HUDEP-2 (cell line): ENCODE measurements around the gene DALRD3.
"Not testable (repeated sequence)": the region's sequence is repeated elsewhere in the genome, so short reads cannot be mapped to it uniquely, and the experiment has no call there.

Experiments used
- DNase-seq, 76 experiments: peaks; one replicate each; lab custom pipeline; 2025; ENCODE audit not compliant: unreplicated experiment in 76 of 76; lab: John Stamatoyannopoulos, UW

The DALRD3 gene

DNA sequence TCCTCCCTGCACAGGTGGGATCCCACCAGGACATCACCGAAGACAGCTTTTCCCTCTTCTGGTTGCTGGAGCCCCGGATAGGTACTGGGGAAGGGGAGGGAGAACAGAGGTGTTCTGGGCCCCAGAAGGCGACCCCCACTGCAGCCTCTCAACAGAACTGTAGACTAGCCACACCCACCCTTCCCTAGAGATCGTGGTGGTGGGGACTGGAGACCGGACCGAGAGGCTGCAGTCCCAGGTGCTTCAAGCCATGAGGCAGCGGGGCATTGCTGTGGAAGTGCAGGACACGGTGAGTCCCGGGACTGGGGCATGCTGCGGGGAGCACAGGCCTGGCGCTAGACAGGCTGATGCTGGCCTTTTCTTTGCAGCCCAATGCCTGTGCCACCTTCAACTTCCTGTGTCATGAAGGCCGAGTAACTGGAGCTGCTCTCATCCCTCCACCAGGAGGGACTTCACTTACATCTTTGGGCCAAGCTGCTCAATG is 4.3 kb upstream of the DALRD3 start:
- DNase-seq = peak in 13 of 76 experiments; percentile 8 to 65 (median 28)

DNA sequence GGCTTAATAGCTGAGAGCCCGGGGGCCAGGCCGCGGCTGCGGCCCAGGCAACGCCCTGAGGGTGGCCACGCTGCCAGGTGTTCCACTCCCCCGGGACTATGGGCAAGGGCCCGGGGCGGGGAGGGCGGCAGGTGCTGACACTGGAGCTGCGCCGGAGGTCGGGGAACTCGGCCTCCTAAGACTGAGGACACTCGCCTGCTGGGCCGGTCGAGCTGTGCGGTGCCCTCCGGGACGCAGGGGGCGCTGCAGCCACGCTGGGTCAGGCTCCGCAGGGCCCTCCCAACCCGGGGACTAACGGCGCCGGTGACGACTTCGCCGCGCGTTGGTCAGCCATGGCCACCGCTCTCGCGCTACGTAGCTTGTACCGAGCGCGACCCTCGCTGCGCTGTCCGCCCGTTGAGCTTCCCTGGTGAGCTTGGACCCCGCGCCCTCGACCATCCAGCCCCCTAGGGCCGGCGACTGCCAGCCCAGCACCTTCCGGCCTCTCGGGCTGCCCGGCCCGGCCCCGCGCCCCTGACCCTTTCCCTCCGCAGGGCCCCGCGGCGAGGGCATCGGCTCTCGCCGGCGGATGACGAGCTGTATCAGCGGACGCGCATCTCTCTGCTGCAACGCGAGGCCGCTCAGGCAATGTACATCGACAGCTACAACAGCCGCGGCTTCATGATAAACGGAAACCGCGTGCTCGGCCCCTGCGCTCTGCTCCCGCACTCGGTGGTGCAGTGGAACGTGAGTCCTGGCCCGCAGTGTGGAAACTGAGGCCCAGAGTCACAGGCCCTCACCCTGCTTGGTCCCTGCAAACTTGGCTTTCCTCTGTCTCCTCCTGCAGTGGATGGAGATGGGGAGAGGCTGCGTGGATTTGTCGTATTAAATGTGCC is 3.7 kb upstream of the DALRD3 start, which contains the start of gene NDUFAF3:
TSS of gene NDUFAF3 (plus strand) at position 309 of the 875 bp plus-strand sequence. CDS start at position 333, 24 bp downstream.
- DNase-seq = peak in 74 of 76 experiments; percentile 46 to 92 (median 82)

DNA sequence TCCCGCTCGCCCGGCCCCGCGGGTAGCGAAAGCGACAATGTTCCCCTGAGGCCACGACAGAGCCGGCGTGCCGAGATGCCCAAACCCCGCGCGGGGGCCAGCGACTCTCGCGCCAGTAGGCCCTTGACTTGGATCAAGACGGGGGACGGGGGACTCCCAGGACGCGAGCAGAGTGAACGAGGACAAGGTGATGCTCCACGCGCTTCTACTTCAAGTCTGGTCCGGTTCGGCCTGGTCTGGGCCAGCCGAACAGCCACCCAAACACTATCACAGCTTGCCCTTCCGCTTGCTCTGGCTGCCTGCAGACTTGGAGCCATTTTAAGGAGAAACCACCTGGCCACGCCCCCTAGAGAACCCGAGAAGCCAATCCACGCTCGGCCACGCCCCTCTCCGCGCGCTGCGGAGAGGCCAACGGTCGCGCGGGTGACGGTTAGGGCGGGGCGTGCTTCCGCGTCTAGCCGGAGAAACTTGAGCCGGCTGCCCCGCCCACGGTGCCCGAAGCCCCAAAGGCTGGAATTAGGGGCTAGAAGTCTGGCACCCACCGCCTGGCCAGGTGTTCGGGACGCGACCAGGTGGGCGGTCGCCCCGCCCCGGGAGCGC is 2.9 kb upstream of the DALRD3 start:
- DNase-seq = peak; percentile 70 to 99 (median 97)

DNA sequence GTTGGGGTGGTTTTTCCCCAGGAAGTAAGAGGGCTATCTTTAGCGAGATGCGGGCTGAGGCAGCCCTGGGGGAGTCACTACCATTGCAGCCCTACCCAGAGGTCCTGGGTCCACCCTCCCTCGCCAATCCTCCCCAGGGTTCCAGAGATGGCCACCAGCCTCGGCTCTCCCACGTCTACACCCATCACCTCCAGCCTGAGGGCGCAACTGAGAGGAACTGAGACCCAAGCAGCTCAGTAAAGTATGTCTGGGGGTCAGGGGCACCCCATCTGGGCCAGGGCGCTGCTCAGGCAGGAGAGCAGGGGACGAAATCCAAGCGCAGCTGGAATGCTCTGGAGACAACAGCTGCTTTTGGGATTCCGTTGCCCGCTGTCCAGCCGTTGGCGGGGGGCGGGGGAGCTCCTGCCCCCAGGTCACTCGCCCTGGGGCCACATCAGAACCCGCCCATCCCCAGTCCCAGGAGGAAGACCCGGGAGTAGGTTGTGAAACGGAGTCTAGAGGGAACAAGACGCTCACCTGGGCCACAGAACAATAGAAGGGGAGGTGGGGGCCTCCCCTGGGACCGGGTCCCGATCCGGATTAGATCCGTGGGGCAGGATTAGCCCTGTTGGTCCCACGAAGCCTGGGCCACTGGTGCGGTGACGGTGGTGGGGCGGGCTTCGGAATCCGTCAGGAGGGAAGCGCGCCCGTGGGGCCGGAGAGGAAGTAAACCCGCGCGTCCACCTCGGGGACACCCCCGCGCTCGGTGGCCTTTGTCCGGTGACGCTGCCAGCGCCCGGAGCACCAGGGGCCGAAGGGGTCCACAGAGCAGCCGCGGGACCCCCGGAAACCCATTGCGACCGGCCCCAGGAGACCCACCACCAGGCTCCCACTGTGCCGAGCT is 2.2 kb upstream of the DALRD3 start:
- DNase-seq = peak in 22 of 76 experiments; percentile 14 to 62 (median 34)

DNA sequence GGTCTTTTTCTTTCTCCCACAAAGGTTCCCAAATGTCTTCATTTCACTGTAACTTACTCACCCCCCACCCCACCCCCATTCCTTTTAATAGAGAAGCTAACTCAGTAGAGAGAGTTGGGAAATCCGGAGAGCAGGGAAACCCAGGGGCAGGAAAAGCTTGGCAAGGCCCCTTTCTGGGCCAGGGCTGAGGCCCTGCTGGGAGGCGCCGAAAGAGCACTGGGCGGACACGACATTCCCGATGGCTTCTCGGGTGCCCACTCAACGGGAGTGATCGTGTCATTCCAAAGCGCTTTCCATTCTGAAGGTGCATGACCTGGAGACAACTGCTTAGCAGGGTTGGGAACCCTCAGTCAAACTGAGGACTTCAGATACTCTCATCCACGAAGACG is 1.6 kb upstream of the DALRD3 start:
- peak in 1 of 76 experiments; percentile 34 for DNase-seq

DNA sequence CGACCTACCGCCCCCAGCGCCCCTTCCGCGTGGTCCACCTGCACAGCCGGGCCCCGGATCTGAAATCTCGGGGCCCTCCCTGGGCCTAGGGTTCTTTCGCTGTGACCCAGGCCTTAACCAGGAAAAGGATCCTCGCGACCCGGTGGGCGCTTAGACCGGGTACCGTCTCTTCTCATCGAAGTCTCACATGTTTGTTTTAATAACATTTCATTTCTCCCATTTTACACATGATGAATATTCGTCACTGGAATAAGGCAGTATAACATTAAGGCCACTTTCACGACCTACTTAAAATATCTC is 277 bp upstream of the DALRD3 start:
- peak in 1 of 76 experiments; percentile 48 for DNase-seq

DNA sequence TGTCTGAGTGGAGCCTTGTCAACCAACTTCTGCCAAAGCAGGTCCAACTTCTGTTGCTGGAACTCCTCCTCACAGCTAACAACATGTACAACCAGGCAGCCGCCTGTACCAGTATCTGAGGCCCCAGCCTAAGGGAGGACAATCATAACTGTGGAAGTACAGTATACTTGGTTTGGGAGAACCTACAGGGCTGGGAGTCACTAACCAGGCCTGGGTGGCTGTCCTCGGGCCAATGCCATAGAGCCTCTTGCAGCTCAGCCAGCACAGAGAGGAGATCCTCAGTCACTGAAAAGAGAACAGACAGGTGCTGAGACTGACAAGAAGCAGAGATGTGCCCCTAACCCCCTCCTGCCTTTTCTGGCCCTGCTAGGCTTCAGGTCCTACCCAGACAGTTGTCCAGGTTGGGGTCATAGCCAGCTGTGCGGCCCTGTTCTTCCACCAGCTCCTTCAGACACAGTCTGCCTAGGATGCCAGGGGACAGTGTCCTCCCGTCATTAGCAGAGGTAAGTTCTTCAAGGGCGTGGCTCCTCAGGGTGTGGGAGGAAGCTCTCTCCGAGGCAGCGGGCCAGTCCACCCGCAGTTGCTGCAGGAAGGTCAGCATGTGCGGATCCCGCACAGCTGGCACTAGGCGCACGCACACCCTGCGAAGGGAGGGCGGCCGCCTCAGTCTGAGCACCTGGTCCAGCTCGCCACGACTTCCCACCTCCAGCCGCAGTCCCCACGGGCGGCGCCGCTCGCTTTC is 980 bp downstream of the DALRD3 start:
- DNase-seq = peak in 23 of 76 experiments; percentile 10 to 59 (median 27)

DNA sequence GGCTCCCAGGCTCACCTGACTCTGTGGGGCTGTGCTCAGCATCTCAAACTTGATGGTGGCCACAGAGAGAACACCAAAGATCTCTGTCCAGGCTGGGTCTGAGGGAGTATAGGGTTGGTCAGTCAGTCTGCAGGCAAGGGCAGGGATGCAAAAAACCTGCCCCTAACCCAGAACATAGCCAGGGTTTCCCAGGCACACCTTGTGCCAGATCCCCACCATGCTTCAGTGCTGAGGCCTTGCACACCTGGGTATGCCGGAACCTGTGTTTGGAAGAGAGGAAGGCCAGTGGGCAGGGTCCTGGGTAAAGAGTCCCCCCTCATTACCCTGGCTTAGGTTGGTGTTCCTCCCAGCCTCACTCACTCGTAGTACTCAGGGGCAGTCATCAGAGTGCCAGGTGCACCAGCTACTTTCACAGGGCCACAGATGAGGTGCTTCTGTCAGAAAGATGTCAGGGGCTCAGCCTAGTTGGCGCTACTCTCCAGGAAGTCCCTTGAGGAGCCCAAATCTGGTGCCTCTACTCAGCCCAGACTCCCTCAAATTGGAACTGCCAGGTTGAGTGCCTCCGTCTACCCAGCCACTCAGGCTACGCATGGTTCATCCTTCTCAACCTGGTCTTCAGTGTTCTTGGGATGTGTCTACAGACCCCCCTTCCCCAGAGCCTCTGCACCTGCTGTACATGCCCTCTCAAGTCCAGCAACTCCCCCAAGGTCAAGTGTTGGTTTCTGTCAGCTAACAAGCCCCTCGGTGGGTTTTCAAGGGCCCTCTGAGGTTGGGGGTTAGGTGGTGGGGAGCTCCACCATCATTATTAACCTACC is 1.8 kb downstream of the DALRD3 start:
- DNase-seq = no peak

DNA sequence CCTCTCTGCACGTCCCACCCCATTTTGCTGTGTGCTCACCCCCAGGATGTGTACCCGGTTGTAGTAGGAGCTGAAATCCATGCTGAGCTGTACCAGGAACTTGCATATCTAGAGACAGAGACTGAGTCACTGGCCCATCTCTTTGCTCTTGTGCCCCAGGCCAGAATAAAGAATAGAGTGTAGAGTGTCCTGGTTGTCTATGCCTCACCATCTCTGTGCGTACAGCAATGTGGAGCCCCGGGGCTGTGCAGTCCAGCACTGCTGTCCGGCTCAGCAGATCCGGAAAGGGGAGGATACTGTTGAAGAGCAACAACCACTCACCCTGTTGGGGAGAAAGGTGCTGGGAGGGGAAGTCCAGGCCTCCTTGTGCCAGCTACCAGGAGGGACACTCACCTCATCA is 2.6 kb downstream of the DALRD3 start:
- no peak for DNase-seq

DNA sequence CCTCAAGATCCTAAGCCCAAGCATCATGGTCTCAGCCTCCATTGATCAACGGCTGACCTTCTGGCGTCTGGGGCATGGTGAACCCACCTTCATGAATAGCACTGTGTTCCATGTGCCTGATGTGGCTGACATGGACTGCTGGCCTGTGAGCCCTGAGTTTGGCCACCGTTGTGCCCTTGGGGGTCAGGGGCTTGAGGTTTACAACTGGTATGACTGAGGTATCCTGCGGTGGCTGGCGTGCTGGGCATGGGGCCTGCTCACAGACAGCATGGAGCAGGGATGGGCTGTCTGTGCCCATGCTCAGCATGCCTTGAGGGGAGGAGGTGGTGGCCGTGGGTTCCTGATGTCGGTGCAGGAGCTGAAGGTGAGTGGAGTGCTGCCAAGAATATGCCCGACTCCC is 3.3 kb downstream of the DALRD3 start:
- DNase-seq = no peak

DNA sequence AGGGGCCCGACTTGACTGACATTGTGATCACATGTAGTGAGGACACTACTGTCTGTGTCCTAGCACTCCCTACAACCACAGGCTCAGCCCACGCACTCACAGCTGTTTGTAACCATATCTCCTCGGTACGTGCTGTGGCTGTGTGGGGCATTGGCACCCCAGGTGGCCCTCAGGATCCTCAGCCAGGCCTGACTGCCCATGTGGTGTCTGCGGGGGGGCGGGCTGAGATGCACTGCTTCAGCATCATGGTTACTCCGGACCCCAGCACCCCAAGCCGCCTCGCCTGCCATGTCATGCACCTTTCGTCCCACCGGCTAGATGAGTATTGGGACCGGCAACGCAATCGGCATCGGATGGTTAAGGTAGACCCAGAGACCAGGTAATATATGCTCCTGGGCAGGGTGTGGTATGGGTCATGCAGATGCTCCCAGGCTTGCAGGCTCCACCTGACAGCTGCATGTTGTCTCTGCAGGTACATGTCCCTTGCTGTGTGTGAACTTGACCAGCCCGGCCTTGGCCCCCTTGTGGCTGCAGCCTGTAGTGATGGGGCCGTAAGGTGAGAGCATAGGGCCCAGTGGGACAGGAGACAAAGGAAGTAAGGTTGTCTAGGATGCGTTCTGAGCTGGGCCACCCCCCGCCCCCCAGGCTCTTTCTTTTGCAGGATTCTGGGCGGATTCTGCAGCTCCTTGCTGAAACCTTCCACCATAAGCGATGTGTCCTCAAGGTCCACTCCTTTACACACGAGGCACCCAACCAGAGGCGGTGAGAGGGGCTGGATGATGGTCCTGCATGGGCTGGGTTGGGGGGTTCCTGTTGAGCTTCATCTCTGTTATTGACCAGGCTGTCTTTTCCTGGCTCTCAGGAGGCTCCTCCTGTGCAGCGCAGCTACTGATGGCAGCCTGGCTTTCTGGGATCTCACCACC is 4.4 kb downstream of the DALRD3 start:
- DNase-seq = peak in 51 of 76 experiments; percentile 19 to 80 (median 44)

DNA sequence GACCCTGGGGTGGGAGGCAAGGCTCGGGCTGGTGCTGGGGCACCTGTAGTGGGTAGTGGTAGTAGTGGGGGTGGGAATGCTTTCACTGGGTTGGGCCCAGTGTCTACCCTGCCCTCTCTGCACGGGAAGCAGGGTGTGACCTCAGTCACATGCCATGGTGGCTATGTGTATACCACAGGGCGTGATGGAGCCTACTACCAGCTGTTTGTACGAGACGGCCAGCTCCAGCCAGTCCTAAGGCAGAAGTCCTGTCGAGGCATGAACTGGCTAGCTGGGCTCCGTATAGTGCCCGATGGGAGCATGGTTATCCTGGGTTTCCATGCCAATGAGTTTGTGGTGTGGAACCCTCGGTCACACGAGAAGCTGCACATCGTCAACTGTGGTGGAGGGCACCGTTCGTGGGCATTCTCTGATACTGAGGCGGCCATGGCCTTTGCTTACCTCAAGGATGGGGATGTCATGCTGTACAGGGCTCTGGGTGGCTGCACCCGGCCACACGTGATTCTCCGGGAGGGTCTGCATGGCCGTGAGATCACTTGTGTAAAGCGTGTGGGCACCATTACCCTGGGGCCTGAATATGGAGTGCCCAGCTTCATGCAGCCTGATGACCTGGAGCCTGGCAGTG is 5.2 kb downstream of the DALRD3 start:
- DNase-seq = peak in 7 of 76 experiments; percentile 6 to 31 (median 22)

DNA sequence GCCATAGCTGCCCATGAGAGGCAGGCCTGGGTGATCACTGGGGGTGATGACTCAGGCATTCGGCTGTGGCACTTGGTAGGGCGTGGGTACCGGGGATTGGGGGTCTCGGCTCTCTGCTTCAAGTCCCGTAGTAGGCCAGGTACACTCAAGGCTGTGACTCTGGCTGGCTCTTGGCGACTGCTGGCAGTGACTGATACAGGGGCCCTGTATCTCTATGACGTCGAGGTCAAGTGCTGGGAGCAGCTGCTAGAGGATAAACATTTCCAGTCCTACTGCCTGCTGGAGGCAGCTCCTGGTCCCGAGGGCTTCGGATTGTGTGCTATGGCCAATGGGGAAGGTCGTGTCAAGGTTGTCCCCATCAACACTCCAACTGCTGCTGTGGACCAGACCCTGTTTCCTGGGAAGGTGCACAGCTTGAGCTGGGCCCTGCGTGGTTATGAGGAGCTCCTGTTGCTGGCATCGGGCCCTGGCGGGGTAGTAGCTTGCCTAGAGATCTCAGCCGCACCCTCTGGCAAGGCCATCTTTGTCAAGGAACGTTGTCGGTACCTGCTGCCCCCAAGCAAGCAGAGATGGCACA is 5.9 kb downstream of the DALRD3 start:
- DNase-seq = peak in 4 of 76 experiments; percentile 3 to 30 (median 12)

DNA sequence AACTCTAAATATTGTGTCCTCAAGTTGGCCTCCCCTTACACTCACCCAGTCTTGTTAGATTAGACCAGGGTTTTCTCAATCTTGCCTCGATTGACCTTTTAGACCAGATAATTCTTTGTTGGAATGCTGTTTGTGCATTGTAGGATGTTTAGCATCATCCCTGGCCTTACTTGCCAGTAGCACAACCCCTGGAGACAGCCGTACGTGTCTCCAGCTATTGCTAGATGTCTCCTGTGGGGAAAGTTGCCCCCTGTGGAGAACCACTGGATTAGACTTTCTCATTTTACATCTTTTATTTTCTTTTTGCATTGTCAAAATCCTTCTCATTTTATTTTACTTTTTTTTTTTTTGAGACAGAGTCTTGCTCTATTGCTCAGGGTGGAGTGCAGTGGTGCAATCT is 9.0 kb downstream of the DALRD3 start:
- no peak for DNase-seq

DNA sequence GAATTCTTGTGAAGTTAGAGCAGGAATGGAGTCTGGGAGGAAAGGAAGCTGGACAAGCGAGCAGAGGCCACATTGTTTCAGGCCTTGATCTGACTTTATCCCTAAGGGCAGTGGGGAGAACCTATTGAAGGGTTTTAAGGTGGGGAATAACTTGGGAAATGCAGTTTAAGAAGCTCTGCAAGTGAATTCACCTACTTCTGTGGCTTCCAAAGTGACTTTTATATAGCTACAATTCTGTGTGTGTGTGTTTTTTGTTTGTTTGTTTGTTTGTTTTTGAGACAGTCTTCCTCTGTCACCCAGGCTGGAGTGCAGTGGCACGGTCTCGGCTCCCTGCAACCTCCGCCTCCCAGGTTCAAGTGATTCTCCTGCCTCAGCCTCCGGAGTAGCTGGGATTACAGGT is 9.8 kb downstream of the DALRD3 start:
- not testable (repeated sequence) for DNase-seq

DNA sequence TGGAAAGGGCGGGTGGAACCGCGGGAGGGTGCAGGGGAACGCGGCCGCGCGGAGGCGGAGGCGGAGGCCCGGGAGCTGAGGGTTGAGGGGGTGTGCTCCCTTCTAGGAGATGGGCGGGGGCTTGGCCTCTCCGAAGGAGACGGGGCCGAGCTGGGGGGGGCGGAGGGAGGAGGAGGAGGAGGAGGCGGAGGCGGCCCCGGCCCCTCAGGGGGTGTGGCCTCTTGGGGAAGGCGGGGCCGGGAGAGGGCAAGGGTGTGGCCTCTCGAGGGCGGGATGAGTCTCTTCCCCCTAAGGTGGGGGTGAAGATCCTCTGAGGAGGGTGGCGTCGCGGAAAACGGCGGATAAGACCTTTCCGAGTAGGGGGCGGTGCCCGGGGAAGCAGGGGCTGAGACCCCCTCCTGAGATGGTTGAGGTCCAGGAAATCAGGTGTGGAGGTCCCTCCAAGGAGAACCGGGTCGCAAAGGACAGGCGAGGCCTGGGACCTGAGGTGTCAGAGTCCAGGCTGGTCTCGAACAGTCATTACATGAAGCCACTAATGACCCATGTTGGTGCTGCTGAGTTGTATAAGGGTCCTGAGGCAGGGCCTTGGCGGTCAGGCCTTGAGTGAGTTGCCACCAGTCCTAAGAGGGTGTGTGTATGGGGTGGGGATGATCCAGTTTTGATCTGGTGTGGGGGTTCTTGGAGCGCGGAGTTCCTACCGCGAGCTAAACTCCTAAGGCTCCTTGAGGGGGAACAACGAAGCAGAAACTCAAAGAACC is 10.4 kb downstream of the DALRD3 start:
- peak in 74 of 76 experiments; percentile 51 to 98 (median 92) for DNase-seq
